Panc1 (cell line): ENCODE results near the gene KRR1. TPM values are rescaled to one million over a fixed set of nuclear protein-coding genes. Genes with fewer than 3 reads are reported as not detected.

ENCODE experiments used
- ATAC-seq: fragments of 200-7000 bp; cut with Tn5 transposase; 2 replicates; pipeline ENCODE4 v1.9.1; 2020; ENCODE audit warnings: mild to moderate bottlenecking, moderate library complexity
- BruUV-seq: library from RNA; stranded (reverse); fragments of 400-500 nt; replicated peaks from 2 replicates; lab custom pipeline; 2021; lab: Mats Ljungman, UMichigan
- CTCF ChIA-PET: fragments of 300-600 bp; sonication (Branson Sonifier 250); formaldehyde crosslinking; loops from one replicate; lab custom pipeline; 2022; ENCODE audit warnings: antibody characterized with exemption; lab: Charles Lee
- POLR2A ChIA-PET: fragments of 300-600 bp; sonication (Branson Sonifier 250); formaldehyde crosslinking; loops from one replicate; lab custom pipeline; 2022; ENCODE audit warnings: antibody characterized with exemption; lab: Charles Lee
- DNase-seq: peaks from one replicate; pipeline ENCODE4 v3.0.0-alpha.2; 2010; ENCODE audit warnings: low read depth, low spot score
- H3K27ac ChIP-seq: 2 replicates; pipeline ENCODE4 v1.5.1; 2011; ENCODE audit warnings: mild to moderate bottlenecking, low read length, inconsistent platforms
- H3K27me3 ChIP-seq: fragments of 200-500 bp; sonication (Bioruptor generic); 2 replicates; pipeline ENCODE4 v1.6.0; 2014; ENCODE audit warnings: low read length, inconsistent platforms; ENCODE audit not compliant: control insufficient read depth, insufficient read depth
- H3K36me3 ChIP-seq: fragments of 200-500 bp; sonication (Bioruptor generic); 2 replicates; pipeline ENCODE4 v1.5.1; 2014; ENCODE audit warnings: inconsistent platforms, mild to moderate bottlenecking, low read length, moderate library complexity; ENCODE audit not compliant: control insufficient read depth, insufficient read depth
- H3K4me1 ChIP-seq: 2 replicates; pipeline ENCODE4 v1.5.1; 2011; ENCODE audit warnings: inconsistent platforms, mild to moderate bottlenecking, low read length, moderate library complexity; ENCODE audit not compliant: control insufficient read depth, insufficient read depth
- H3K4me3 ChIP-seq, 2 experiments: 2 replicates each; pipeline ENCODE4 v1.5.1; 2011 to 2012; ENCODE audit warnings: low read depth in 2 of 2, low read length in 2 of 2, mild to moderate bottlenecking in 2 of 2, inconsistent platforms in 1 of 2, moderate library complexity in 1 of 2
- H3K9me3 ChIP-seq: fragments of 200-500 bp; sonication (Bioruptor generic); 2 replicates; pipeline ENCODE4 v1.5.1; 2014; ENCODE audit warnings: low read depth, mild to moderate bottlenecking, inconsistent platforms, low read length, moderate library complexity; ENCODE audit not compliant: control insufficient read depth, insufficient read depth
- CTCF ChIP-seq: fragments of 450-650 bp; IDR thresholded peaks from 2 replicates; pipeline ENCODE4 v1.5.1; 2017; ENCODE audit warnings: mild to moderate bottlenecking
- POLR2AphosphoS5 ChIP-seq: IDR thresholded peaks from 2 replicates; pipeline ENCODE4 v1.6.1; 2012; ENCODE audit warnings: mild to moderate bottlenecking, low read depth, low read length, moderate library complexity
- SIN3A ChIP-seq: IDR thresholded peaks from 2 replicates; pipeline ENCODE4 v1.6.1; 2012; ENCODE audit warnings: low read depth, mild to moderate bottlenecking, low read length, moderate library complexity, borderline replicate concordance; ENCODE audit not compliant: insufficient read depth
- TCF7L2 ChIP-seq: IDR thresholded peaks from 2 replicates; pipeline ENCODE4 v1.6.1; 2011; ENCODE audit warnings: mild to moderate bottlenecking, low read depth, low read length, inconsistent platforms
- in situ Hi-C: cut with HindIII; loops from 2 replicates; pipeline ENCODE4 v1.10.0; 2016; ENCODE audit warnings: low sequenced_read_pairs, low pct_unique_long_range_greater_than_20kb
- intact Hi-C: fragments of 100-400 bp; cut with micrococcal nuclease; formaldehyde crosslinking; loops from one replicate; pipeline ENCODE4 v1.10.0; 2022; ENCODE audit not compliant: unreplicated experiment
- total RNA-seq: library from RNA; stranded (reverse); gene quantifications from one replicate; pipeline ENCODE4 v1.2.1, GENCODE V29; 2021; ENCODE audit not compliant: unreplicated experiment
- TF ChIP-seq, protein P1 (sequence below), 2 experiments: IDR thresholded peaks; 2 replicates each; pipeline ENCODE4 v1.6.1; 2011 to 2012; ENCODE audit warnings: low read depth in 2 of 2, control low read depth in 1 of 2, low read length in 1 of 2, mild to moderate bottlenecking in 1 of 2, moderate library complexity in 1 of 2; ENCODE audit not compliant: insufficient read depth in 1 of 2

The KRR1 gene
- total RNA-seq, 1 experiment from 2014 or later: 161 TPM

- ChIA-PET POLR2A (no interaction called here), CTCF (no interaction called here)
- DNase-seq: no peak
- H3K4me1 ChIP-seq: peaks cover 12% of the 10 kb centered on the region
- TF ChIP-seq CTCF (no peak), POLR2AphosphoS5 (no peak), SIN3A (no peak), TCF7L2 (no peak)
- TF ChIP-seq, protein P1, sequence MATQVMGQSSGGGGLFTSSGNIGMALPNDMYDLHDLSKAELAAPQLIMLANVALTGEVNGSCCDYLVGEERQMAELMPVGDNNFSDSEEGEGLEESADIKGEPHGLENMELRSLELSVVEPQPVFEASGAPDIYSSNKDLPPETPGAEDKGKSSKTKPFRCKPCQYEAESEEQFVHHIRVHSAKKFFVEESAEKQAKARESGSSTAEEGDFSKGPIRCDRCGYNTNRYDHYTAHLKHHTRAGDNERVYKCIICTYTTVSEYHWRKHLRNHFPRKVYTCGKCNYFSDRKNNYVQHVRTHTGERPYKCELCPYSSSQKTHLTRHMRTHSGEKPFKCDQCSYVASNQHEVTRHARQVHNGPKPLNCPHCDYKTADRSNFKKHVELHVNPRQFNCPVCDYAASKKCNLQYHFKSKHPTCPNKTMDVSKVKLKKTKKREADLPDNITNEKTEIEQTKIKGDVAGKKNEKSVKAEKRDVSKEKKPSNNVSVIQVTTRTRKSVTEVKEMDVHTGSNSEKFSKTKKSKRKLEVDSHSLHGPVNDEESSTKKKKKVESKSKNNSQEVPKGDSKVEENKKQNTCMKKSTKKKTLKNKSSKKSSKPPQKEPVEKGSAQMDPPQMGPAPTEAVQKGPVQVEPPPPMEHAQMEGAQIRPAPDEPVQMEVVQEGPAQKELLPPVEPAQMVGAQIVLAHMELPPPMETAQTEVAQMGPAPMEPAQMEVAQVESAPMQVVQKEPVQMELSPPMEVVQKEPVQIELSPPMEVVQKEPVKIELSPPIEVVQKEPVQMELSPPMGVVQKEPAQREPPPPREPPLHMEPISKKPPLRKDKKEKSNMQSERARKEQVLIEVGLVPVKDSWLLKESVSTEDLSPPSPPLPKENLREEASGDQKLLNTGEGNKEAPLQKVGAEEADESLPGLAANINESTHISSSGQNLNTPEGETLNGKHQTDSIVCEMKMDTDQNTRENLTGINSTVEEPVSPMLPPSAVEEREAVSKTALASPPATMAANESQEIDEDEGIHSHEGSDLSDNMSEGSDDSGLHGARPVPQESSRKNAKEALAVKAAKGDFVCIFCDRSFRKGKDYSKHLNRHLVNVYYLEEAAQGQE (IDR thresholded peaks at IDR 0.05; ENCODE audit: insufficient read depth in 1 of 2, low read depth in 2 of 2, low read length in 1 of 2): no peak
- intact Hi-C loops (no loop called here), in situ Hi-C loops (no loop called here)
- BruUV-seq: no TSS peak
- no peaks in the 10 kb centered on the region for H3K36me3 ChIP-seq
- no peaks in the 10 kb centered on the region for H3K9me3 ChIP-seq
- no peaks in the 10 kb centered on the region for H3K27me3 ChIP-seq
- no peak overlapping the region for H3K4me3 ChIP-seq
- H3K27ac ChIP-seq: peak overlapping the region; percentile 26; the same call in 1 of the 2 replicates
- ATAC-seq: no peak
These were observed 37.5 kb upstream of the KRR1 start for GRCh38 chr12:75548879-75549278.

- in situ Hi-C loops (no loop called here), intact Hi-C loops (no loop called here)
- H3K36me3 ChIP-seq: no peaks in the 10 kb centered on the region
- TF ChIP-seq CTCF (no peak), SIN3A (no peak), POLR2AphosphoS5 (no peak), TCF7L2 (no peak)
- TF ChIP-seq, protein P1 (IDR thresholded peaks at IDR 0.05; ENCODE audit: insufficient read depth in 1 of 2, low read depth in 2 of 2, low read length in 1 of 2): no peak
- H3K4me1 ChIP-seq: no peaks in the 10 kb centered on the region
- ATAC-seq (no peak), DNase-seq (no peak)
- H3K9me3 ChIP-seq: no peaks in the 10 kb centered on the region
- ChIA-PET POLR2A (no interaction called here), CTCF (no interaction called here)
- H3K4me3 ChIP-seq: no peak overlapping the region
- H3K27ac ChIP-seq: peak overlapping the region; percentile 39; the same call in 1 of the 2 replicates
- BruUV-seq: no TSS peak
- H3K27me3 ChIP-seq: no peaks in the 10 kb centered on the region
These were observed 34.2 kb upstream of the KRR1 start for GRCh38 chr12:75545636-75546035.
